GM12891 (cell line): ENCODE data around the gene NSFL1C.

Source experiments
- POLR2A ChIP-seq: IDR thresholded peaks from 2 replicates; pipeline ENCODE4 v1.6.1; 2011; ENCODE audit warnings: low read depth, low read length, control low read depth
- POLR2AphosphoS5 ChIP-seq: IDR thresholded peaks from 2 replicates; pipeline ENCODE4 v1.6.1; 2011; ENCODE audit warnings: low read depth, low read length, control low read depth

DNA sequence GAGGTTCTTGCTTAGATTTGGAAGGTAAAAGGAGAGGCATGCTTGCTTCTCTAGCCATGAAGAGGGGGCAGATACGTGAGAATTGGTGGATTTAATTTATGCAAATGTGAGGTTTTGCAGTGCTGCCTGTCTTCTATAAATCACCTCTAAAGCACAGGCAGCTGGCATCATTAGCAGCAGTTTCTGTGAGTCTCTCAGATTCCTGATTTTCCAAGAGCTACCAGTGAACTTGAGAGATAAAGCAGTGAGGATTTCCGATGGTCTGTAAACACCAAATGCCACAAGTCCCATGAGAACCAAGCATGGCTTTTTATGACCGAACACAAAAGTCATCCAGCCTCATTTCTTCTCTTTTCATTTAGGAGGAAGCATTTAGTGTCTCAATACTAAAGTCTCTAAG, 27.8 kb upstream of the NSFL1C start:
- no peak for TF ChIP-seq POLR2AphosphoS5
- TF ChIP-seq POLR2A: no peak
